Measurements from ENCODE around the gene MTMR12.
"Not testable (repeated sequence)": the region's sequence is repeated elsewhere in the genome, so short reads cannot be mapped to it uniquely, and the experiment has no call there.

MTMR12 gene

DNA sequence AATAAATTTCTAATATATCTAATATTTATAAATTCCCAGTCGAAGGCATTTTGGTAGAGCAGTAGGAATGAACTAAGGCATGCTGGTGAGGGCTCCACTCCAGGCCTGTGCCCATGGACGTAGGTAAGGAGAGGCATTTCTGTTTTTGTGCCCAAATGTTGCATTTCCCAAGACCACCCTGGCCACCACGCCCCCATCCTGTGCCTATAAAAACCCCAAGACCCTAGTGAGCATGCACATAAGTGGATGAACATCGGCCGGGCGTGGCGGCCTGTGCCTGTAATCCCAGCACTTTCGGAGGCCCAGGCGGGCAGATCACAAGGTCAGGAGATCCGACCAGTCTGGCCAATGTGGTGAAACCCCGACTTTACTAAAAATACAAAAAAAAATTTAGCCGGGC, 10.1 kb upstream of the MTMR12 start:
- H3K9ac ChIP-seq (ENCODE audit: low read length) = no peak overlapping the region
- H3K4me1 ChIP-seq (ENCODE audit: insufficient read depth, low read length) = no peaks in the 10 kb centered on the region
- H3K9me3 ChIP-seq (ENCODE audit: low read length) = no peaks in the 10 kb centered on the region
- no peak overlapping the region for H3K27ac ChIP-seq (ENCODE audit: low read depth, low read length)
- H3K27me3 ChIP-seq (ENCODE audit: control insufficient read depth in 1 of 2, insufficient read depth in 2 of 2, low read length in 2 of 2) = no peaks in the 10 kb centered on the region
- H3K4me3 ChIP-seq (ENCODE audit: low read depth in 1 of 2, low read length in 2 of 2) = no peak overlapping the region
- H3K36me3 ChIP-seq (ENCODE audit: insufficient read depth, low read length) = no peaks in the 10 kb centered on the region

DNA sequence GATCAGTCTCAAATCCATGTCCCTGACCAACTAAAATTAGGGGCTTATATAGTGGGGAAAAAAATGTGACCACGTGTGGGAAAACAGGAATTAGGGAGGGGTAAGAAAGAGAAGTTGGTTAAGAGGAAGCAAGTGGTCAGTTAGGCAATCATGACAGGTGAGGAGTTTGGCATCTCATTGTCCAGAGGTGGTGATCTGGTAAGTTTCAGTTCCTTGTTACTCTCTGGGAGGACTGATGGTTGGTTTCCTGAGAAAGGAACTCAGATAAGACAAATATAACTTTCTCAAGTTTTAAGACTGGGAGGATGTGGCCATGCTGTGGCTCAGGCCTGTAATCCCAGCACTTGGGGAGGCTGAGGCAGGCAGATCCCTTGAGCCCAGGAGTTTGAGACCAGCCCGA, 9.0 kb upstream of the MTMR12 start:
- H3K36me3 ChIP-seq (ENCODE audit: insufficient read depth, low read length); H3K4me3 ChIP-seq (ENCODE audit: low read depth in 1 of 2, low read length in 2 of 2); H3K27ac ChIP-seq (ENCODE audit: low read depth, low read length); H3K4me1 ChIP-seq (ENCODE audit: insufficient read depth, low read length); H3K9ac ChIP-seq (ENCODE audit: low read length); H3K27me3 ChIP-seq (ENCODE audit: control insufficient read depth in 1 of 2, insufficient read depth in 2 of 2, low read length in 2 of 2); H3K9me3 ChIP-seq (ENCODE audit: low read length): not testable (repeated sequence)

DNA sequence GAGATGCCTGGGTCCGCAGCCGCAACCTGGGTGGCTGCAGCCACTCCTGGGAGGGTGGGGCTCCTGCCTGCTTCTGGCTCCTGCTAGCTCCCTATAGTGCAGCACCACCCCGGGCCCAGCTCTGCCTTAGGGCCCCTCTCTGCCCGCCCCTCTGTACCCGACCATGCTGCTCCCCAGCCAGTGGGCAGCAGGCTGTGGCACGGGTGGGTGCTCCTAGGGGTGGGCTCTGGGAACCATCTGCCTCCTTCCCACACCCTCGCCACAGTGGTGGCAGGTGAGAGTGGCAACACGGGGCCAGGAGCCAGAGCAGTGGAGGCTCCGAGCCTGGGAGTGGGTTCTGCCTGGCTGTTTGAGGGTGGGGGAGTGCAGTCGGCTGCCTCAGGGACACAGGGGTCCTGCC, 7.8 kb upstream of the MTMR12 start:
- Histone ChIP-seq H3K27me3 (ENCODE audit: control insufficient read depth in 1 of 2, insufficient read depth in 2 of 2, low read length in 2 of 2) (no peaks in the 10 kb centered on the region), H3K36me3 (ENCODE audit: insufficient read depth, low read length) (no peaks in the 10 kb centered on the region), H3K27ac (ENCODE audit: low read depth, low read length) (no peak overlapping the region), H3K4me1 (ENCODE audit: insufficient read depth, low read length) (no peaks in the 10 kb centered on the region), H3K9ac (ENCODE audit: low read length) (no peak overlapping the region), H3K4me3 (ENCODE audit: low read depth in 1 of 2, low read length in 2 of 2) (no peak overlapping the region), H3K9me3 (ENCODE audit: low read length) (no peaks in the 10 kb centered on the region)

DNA sequence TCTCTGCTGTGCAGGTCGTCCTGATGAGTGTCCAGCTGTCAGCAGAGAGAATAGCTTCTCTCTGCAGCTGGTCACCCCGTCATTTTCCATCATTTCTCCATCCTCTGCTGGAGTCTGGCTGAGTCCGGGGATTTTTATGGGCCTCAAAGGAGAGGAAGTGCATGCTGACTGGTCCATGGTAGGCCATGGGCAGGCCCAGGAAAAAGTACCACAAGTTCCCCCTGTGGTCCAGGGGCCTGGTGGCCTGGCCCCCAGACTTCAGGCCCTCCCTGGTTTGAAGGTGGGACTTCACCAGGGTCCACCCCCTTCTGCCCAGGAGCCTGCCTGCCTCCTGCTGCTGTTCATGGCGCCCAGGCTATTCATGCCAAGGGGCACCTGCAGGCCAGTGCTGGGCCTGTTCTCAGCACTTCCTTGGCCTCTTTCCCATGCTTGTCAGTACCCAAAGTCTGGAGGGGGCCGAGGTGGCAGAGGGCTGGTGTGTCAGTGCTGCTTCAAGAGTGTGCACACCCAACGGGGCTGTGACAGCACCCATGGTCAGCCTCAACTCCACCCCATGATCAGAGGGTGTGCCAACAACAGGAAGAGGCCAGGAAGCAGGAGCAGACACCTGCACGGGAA, 7.3 kb upstream of the MTMR12 start:
- no peaks in the 10 kb centered on the region for H3K27me3 ChIP-seq (ENCODE audit: control insufficient read depth in 1 of 2, insufficient read depth in 2 of 2, low read length in 2 of 2)
- H3K27ac ChIP-seq (ENCODE audit: low read depth, low read length) = no peak overlapping the region
- no peak overlapping the region for H3K4me3 ChIP-seq (ENCODE audit: low read depth in 1 of 2, low read length in 2 of 2)
- H3K4me1 ChIP-seq (ENCODE audit: insufficient read depth, low read length) = no peaks in the 10 kb centered on the region
- H3K9ac ChIP-seq (ENCODE audit: low read length) = no peak overlapping the region
- no peaks in the 10 kb centered on the region for H3K9me3 ChIP-seq (ENCODE audit: low read length)
- H3K36me3 ChIP-seq (ENCODE audit: insufficient read depth, low read length) = no peaks in the 10 kb centered on the region

DNA sequence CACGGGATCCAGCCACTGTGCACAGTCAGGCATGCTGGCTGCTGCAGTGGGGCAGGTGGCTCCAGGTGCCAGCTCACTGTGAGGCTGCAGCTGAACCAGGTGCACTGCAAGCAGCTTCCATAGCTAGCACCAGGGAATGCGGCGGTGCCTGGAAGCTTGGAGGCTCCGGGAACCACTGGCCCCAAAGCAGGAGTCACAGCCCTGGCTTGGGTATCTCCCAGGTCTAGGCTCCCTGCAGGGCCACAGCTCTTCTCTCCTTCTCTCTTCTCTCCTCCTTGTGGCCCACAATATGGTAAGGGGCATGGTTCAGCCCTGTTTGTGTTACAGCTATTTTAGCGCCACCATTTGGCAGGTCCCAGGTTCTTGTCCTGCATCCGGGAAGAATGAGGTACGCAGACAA, 6.7 kb upstream of the MTMR12 start:
- H3K36me3 ChIP-seq (ENCODE audit: insufficient read depth, low read length) = no peaks in the 10 kb centered on the region
- H3K27ac ChIP-seq (ENCODE audit: low read depth, low read length) = no peak overlapping the region
- H3K4me1 ChIP-seq (ENCODE audit: insufficient read depth, low read length) = no peaks in the 10 kb centered on the region
- H3K9ac ChIP-seq (ENCODE audit: low read length) = no peak overlapping the region
- H3K4me3 ChIP-seq (ENCODE audit: low read depth in 1 of 2, low read length in 2 of 2) = no peak overlapping the region
- no peaks in the 10 kb centered on the region for H3K9me3 ChIP-seq (ENCODE audit: low read length)
- no peaks in the 10 kb centered on the region for H3K27me3 ChIP-seq (ENCODE audit: control insufficient read depth in 1 of 2, insufficient read depth in 2 of 2, low read length in 2 of 2)

DNA sequence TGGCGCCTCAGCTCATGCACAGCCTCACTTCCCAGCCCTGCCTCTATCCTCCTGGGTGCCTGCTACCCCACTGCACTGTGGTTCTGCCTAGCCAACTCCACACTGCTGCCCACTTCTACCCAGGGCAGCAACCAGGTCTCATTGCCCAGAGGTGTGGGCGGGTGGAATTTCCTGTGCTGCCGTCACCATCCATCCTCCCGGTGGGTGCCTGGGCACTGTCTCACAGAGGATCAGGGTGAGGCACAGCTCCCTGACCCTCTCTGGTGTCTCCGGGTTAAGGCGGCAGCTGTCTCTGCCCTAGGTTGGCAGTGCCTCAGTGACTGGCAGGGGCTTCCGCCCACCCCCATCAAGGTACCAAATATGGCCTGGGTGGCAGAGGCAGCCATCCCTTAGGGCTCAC, 4.3 kb upstream of the MTMR12 start:
- Histone ChIP-seq H3K36me3 (ENCODE audit: insufficient read depth, low read length) (no peaks in the 10 kb centered on the region), H3K9ac (ENCODE audit: low read length) (no peak overlapping the region), H3K9me3 (ENCODE audit: low read length) (no peaks in the 10 kb centered on the region), H3K4me1 (ENCODE audit: insufficient read depth, low read length) (no peaks in the 10 kb centered on the region), H3K4me3 (ENCODE audit: low read depth in 1 of 2, low read length in 2 of 2) (no peak overlapping the region), H3K27ac (ENCODE audit: low read depth, low read length) (no peak overlapping the region), H3K27me3 (ENCODE audit: control insufficient read depth in 1 of 2, insufficient read depth in 2 of 2, low read length in 2 of 2) (no peaks in the 10 kb centered on the region)

DNA sequence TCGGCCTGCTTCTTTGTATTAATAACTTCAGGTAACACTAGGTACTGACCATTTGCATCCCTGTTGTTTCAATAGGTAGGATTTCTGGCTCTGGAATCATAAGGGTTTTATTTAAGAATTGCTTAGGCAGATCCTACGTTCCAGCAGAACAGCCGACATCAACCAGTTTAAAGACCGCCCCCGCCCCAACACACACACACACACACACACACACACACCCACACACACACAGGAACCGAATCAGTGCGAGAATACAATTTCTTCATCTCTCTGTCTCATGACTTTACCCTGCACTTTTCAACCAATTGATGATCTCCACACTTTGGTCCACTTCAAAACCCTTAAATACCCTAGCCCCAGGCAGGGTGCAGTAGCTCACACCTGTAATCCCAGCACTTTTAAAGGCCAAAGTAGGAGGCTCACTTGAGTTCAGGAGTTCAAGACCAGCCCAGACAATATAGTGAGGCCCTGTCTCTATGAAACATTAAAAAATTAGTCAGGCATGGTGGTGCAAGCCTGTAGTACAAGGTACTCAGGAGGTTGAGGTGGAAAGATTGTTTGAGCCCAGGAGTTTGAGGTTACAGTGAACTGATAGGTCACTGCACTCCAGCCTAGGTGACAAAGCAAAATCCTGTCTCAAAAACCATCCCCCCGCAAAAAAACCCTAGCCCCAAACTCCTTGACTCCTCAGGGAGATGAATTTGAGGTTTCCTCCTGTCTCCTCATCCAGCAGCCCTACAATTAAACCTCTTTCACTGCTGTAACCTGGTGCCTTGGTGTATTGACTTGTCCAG, 2.7 kb upstream of the MTMR12 start:
- Histone ChIP-seq H3K9me3 (ENCODE audit: low read length) (no peaks in the 10 kb centered on the region), H3K4me3 (ENCODE audit: low read depth in 1 of 2, low read length in 2 of 2) (no peak overlapping the region), H3K27me3 (ENCODE audit: control insufficient read depth in 1 of 2, insufficient read depth in 2 of 2, low read length in 2 of 2) (no peaks in the 10 kb centered on the region), H3K27ac (ENCODE audit: low read depth, low read length) (no peak overlapping the region), H3K36me3 (ENCODE audit: insufficient read depth, low read length) (no peaks in the 10 kb centered on the region), H3K9ac (ENCODE audit: low read length) (no peak overlapping the region), H3K4me1 (ENCODE audit: insufficient read depth, low read length) (peaks cover 13% of the 10 kb centered on the region)

DNA sequence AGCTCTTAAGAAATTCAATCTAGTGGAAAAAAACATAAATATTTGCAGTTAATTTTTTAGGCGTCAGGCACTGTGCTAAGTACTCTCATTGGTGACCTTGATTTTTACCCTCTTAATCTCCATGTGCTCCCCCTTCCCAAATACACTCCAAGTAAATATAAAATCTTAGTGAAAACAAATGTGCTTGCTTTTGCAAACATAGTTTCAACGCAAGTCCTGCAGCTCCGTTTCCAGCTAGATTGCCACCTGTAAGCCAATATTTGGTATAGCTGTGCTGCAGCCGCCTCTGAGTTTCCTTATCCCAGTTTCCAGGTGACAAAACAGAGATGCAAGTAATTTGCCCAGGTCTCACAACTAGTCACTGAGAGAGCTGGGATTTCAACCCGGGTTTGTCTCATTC, 1.9 kb upstream of the MTMR12 start:
- no peaks in the 10 kb centered on the region for H3K27me3 ChIP-seq (ENCODE audit: control insufficient read depth in 1 of 2, insufficient read depth in 2 of 2, low read length in 2 of 2)
- no peak overlapping the region for H3K27ac ChIP-seq (ENCODE audit: low read depth, low read length)
- no peak overlapping the region for H3K9ac ChIP-seq (ENCODE audit: low read length)
- H3K9me3 ChIP-seq (ENCODE audit: low read length) = no peaks in the 10 kb centered on the region
- H3K4me3 ChIP-seq (ENCODE audit: low read depth in 1 of 2, low read length in 2 of 2) = no peak overlapping the region
- no peaks in the 10 kb centered on the region for H3K36me3 ChIP-seq (ENCODE audit: insufficient read depth, low read length)
- peaks cover 21% of the 10 kb centered on the region for H3K4me1 ChIP-seq (ENCODE audit: insufficient read depth, low read length)

DNA sequence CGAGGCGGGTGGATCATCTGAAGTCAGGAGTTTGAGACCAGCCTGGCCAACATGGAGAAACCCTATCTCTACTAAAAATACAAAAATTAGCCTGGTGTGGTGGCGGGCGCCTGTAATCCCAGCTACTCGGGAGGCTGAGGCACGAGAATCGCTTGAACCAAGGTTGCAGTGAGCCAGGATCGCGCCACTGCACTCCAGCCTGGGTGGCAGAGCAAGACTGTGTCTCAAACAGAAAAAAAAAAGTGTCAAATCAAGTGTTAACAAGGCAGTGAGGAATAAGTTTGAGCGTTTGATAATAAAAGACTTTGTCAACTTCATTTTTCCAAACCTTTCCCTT, 1.4 kb upstream of the MTMR12 start:
- not testable (repeated sequence) for H3K4me3 ChIP-seq (ENCODE audit: low read depth in 1 of 2, low read length in 2 of 2); H3K9ac ChIP-seq (ENCODE audit: low read length); H3K27me3 ChIP-seq (ENCODE audit: control insufficient read depth in 1 of 2, insufficient read depth in 2 of 2, low read length in 2 of 2); H3K36me3 ChIP-seq (ENCODE audit: insufficient read depth, low read length); H3K27ac ChIP-seq (ENCODE audit: low read depth, low read length); H3K9me3 ChIP-seq (ENCODE audit: low read length)
- peaks cover 26% of the 10 kb centered on the region for H3K4me1 ChIP-seq (ENCODE audit: insufficient read depth, low read length)

DNA sequence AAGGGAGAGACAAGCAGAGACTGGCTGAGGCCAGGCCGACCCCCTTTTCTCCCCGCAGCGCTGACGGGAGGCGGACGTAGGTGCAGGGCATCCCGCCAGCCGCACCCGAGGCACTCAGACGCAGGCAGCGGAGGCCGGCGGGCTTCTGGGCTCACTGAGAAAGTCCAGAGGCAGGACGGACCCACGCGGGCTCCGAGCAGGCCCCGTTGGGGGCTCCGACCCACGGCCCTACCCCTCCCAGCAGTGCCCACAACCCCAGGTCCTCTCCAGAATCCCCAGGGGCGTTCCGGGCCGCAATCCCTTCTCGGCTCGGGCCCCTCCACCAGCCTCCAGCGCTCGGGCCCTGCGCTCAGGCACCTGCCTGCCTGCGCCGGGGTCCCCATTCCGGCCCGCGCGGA, 543 bp downstream of the MTMR12 start:
- Histone ChIP-seq H3K4me1 (ENCODE audit: insufficient read depth, low read length) (peaks cover 32% of the 10 kb centered on the region), H3K9me3 (ENCODE audit: low read length) (no peaks in the 10 kb centered on the region), H3K9ac (ENCODE audit: low read length) (peak overlapping the region; percentile 63), H3K27ac (ENCODE audit: low read depth, low read length) (peak overlapping the region; percentile 87), H3K4me3 (ENCODE audit: low read depth in 1 of 2, low read length in 2 of 2) (peak overlapping the region; percentile 62 to 76), H3K36me3 (ENCODE audit: insufficient read depth, low read length) (no peaks in the 10 kb centered on the region), H3K27me3 (ENCODE audit: control insufficient read depth in 1 of 2, insufficient read depth in 2 of 2, low read length in 2 of 2) (no peaks in the 10 kb centered on the region)

DNA sequence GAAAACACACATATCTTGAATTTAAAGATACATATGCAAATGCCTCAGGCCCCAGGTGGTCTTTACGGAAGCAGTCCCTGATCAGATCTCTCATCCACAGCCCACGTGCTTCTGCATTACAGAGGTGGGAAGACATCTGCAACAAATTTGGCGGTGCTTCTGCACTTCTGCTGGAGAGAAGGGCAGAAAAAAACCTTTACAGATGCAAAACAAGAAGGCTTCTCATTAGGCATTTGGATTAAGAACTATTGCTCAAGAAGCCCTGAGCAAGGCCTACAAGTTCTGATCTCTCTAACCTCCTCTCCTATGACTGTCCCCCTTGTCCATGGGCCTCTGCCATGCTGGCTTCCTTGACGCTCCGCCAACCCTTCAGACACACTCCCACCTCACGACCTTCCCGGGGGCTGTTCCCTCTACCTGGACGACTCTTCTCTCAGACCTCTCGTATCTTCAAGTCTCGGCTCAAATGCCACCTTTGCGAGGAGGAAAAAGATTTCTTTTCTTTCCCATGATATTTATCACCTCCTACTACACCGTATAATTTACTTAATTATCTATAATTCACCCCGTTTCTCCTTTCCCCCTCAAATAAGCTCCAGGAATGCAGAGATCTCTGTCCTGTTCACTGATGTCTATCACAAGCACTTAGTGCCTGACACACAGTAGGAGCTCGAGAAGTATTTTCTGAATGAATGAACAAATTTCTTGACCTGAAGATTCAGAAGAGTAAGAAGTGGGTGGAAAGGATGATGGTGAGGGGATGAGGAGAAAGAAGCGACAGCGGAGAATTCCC, 1.1 kb downstream of the MTMR12 start:
- Histone ChIP-seq H3K36me3 (ENCODE audit: insufficient read depth, low read length) (no peaks in the 10 kb centered on the region), H3K9me3 (ENCODE audit: low read length) (no peaks in the 10 kb centered on the region), H3K4me3 (ENCODE audit: low read depth in 1 of 2, low read length in 2 of 2) (peak overlapping the region; percentile 62 to 76), H3K4me1 (ENCODE audit: insufficient read depth, low read length) (peaks cover 34% of the 10 kb centered on the region), H3K9ac (ENCODE audit: low read length) (peak overlapping the region; percentile 63), H3K27me3 (ENCODE audit: control insufficient read depth in 1 of 2, insufficient read depth in 2 of 2, low read length in 2 of 2) (no peaks in the 10 kb centered on the region), H3K27ac (ENCODE audit: low read depth, low read length) (peak overlapping the region; percentile 87)
